NT2/D1 (cell line): Measurements from ENCODE around the gene PWWP2A.
"Not testable (repeated sequence)": the region's sequence is repeated elsewhere in the genome, so short reads cannot be mapped to it uniquely, and the experiment has no call there.

Source experiments
- DNase-seq: peaks from one replicate; pipeline ENCODE4 v3.0.0-alpha.2; 2011; ENCODE audit warnings: low read depth, low spot score
- H3K27me3 ChIP-seq: 2 replicates; pipeline ENCODE4 v1.6.0; 2011; ENCODE audit warnings: mild to moderate bottlenecking; ENCODE audit not compliant: insufficient read length, insufficient read depth
- H3K36me3 ChIP-seq: 2 replicates; pipeline ENCODE4 v1.6.1; 2011; ENCODE audit warnings: mild to moderate bottlenecking, low read length, mixed read lengths; ENCODE audit not compliant: insufficient read depth, insufficient read length
- H3K4me1 ChIP-seq: 2 replicates; pipeline ENCODE4 v1.5.1; 2011; ENCODE audit not compliant: insufficient read depth, insufficient read length
- H3K4me3 ChIP-seq: 2 replicates; pipeline ENCODE4 v1.5.1; 2011; ENCODE audit warnings: low read depth; ENCODE audit not compliant: insufficient read length
- H3K9ac ChIP-seq: 2 replicates; pipeline ENCODE4 v1.6.0; 2011; ENCODE audit warnings: low read depth; ENCODE audit not compliant: insufficient read length
- H3K9me3 ChIP-seq: 2 replicates; pipeline ENCODE4 v1.5.1; 2011; ENCODE audit warnings: mild to moderate bottlenecking, low read length; ENCODE audit not compliant: insufficient read depth
- SUZ12 ChIP-seq: IDR thresholded peaks from 2 replicates; pipeline ENCODE4 v1.6.1; 2011; ENCODE audit not compliant: insufficient read length, insufficient read depth; ENCODE audit errors: extremely low read depth
- YY1 ChIP-seq: IDR thresholded peaks from 2 replicates; pipeline ENCODE4 v1.6.1; 2011; ENCODE audit not compliant: insufficient read length, insufficient read depth
- ZNF274 ChIP-seq: IDR thresholded peaks from 2 replicates; pipeline ENCODE4 v1.6.1; 2011; ENCODE audit warnings: mild to moderate bottlenecking, low read depth, low read length

The PWWP2A gene

DNA sequence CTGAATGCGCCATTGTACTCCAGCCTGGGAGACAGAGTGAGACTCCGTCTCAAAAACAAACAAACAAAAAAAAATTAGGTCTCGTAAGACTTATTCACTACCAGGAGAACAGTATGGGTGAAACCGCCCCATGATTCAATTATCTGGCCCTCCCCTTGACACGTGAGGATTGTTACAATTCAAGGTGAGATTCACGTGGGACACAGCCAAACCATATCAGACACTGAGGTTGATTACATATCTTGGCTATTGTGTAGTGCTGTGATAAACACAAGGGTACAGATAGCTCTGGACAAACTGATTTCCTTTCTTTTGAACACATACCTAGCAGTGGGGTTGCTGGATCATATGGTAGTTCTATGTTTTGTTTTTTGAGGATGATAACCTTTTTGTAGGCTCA is 42.4 kb upstream of the PWWP2A start:
- Histone ChIP-seq H3K4me3 (no peak overlapping the region), H3K4me1 (peaks cover 11% of the 10 kb centered on the region), H3K9me3 (no peaks in the 10 kb centered on the region), H3K36me3 (no peaks in the 10 kb centered on the region), H3K27me3 (no peaks in the 10 kb centered on the region), H3K9ac (no peak overlapping the region)
- DNase-seq = no peak
- TF ChIP-seq YY1 = no peak
- no peak for TF ChIP-seq ZNF274
- TF ChIP-seq SUZ12 = no peak

- not testable (repeated sequence) for H3K36me3 ChIP-seq, H3K9ac ChIP-seq, H3K9me3 ChIP-seq, DNase-seq, H3K27me3 ChIP-seq
- peaks cover 11% of the 10 kb centered on the region for H3K4me1 ChIP-seq
- H3K4me3 ChIP-seq = peak overlapping the region; percentile 13
Observed at GRCh38 chr5:160160875-160161274, 41.6 kb upstream of the PWWP2A start.

GRCh38 chr5:160159991-160160792 is 40.9 kb upstream of the PWWP2A start:
- peak; percentile 76 for DNase-seq
- Histone ChIP-seq H3K27me3 (no peaks in the 10 kb centered on the region), H3K36me3 (no peaks in the 10 kb centered on the region), H3K9me3 (no peaks in the 10 kb centered on the region), H3K9ac (no peak overlapping the region), H3K4me3 (peak overlapping the region; percentile 13), H3K4me1 (peaks cover 8% of the 10 kb centered on the region)
- no peak for TF ChIP-seq SUZ12
- TF ChIP-seq YY1 = no peak
- TF ChIP-seq ZNF274 = no peak

DNA sequence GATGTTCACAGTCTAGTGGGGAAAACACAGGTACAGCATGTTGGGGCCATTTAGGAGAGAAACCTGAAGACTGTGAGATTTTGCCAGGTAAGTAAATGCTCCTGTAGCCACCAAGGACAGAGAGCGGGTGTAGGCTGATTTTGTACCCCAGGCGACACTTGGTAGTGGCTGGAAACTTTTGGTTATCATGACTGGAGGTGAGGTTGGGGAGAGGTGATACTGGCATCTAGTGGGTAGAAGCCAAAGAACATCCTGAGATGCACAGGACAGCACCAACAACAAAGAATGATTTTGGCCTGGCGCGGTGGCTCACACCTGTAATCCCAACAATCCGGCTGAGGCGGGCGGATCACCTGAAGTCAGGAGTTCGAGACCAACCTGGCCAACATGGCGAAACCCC is 38.8 kb upstream of the PWWP2A start:
- H3K27me3 ChIP-seq = no peaks in the 10 kb centered on the region
- H3K9me3 ChIP-seq = no peaks in the 10 kb centered on the region
- no peak overlapping the region for H3K9ac ChIP-seq
- TF ChIP-seq SUZ12 (no peak), ZNF274 (no peak), YY1 (no peak)
- no peaks in the 10 kb centered on the region for H3K36me3 ChIP-seq
- H3K4me3 ChIP-seq = no peak overlapping the region
- DNase-seq = no peak
- H3K4me1 ChIP-seq = peaks cover 4% of the 10 kb centered on the region

DNA sequence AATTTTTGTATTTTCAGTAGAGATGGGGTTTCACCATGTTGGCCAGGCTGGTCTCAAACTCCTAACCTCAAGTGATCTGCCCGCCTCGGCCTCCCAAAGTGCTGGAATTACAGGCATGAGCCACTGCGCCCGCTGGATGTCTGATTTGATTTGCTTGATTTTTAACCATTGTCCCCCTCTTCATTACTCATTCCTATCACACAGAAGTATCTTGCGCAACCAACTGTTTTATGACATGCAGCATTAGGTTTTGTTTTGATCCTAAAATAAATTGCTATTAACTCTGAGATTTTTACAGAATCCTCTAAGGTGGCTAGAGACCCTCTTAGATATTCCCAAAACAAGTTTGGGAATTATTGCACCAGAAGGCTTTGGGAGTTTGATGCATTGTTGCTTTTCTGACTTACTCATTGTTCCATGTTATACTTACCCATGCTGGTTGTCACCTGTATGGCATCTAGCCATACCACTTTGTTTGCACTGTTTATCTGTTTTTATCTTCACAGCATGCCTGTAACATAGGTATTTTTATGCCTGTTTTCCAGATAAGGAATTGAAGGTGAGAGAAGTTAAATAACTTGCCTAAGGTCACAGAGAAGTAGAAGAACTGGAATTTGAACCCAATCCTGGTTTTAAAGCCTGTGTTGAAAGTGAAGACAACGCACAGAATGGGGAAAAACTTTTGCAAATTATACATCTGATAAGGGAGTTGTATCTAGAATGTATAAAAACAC is 35.9 kb upstream of the PWWP2A start:
- Histone ChIP-seq H3K4me3 (no peak overlapping the region), H3K9ac (no peak overlapping the region), H3K9me3 (no peaks in the 10 kb centered on the region), H3K4me1 (peaks cover 2% of the 10 kb centered on the region), H3K36me3 (no peaks in the 10 kb centered on the region), H3K27me3 (no peaks in the 10 kb centered on the region)
- TF ChIP-seq SUZ12 = no peak
- TF ChIP-seq ZNF274 = no peak
- no peak for TF ChIP-seq YY1
- no peak for DNase-seq

DNA sequence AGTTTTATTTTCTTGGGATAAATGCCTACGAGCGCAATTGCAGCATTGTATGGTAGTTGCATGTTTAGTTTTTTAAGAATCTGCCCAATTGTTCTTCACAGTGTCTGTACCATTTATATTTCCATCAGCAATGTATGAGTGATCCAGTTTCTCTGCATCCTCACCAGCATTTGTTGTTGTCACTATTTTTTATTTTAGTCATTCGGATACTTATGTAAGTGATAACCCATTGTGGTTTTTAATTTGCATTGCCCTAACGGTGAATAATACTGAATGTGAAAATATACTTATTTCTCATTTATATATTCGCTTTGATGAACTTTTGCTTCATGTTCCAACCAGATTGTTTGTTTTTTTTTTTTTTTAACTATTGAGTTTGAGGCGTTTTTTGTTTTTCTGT is 33.7 kb upstream of the PWWP2A start:
- DNase-seq = no peak
- Histone ChIP-seq H3K4me3 (no peak overlapping the region), H3K27me3 (no peaks in the 10 kb centered on the region), H3K4me1 (no peaks in the 10 kb centered on the region), H3K9ac (no peak overlapping the region), H3K9me3 (no peaks in the 10 kb centered on the region), H3K36me3 (no peaks in the 10 kb centered on the region)
- TF ChIP-seq YY1 (no peak), SUZ12 (no peak), ZNF274 (no peak)

DNA sequence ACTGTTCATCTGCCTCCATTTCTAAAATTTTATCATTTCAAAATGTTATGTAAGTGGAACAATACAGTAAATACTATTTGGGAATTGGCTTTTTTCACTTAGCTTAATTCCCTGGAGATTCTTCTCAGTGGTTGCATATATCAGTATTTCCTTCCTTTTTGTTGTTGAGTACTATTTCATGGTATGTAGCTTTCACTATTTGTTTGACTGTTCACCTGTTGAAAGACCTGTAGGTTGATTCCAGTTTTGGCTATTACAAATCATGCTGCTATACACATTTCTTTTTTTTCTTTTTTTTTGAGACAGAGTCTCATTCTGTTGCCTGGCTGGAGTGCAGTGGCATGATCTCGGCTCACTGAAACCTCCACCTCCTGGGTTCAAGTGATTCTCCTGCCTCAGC is 33.0 kb upstream of the PWWP2A start:
- no peaks in the 10 kb centered on the region for H3K4me1 ChIP-seq
- H3K9ac ChIP-seq = no peak overlapping the region
- no peaks in the 10 kb centered on the region for H3K9me3 ChIP-seq
- no peaks in the 10 kb centered on the region for H3K36me3 ChIP-seq
- no peaks in the 10 kb centered on the region for H3K27me3 ChIP-seq
- TF ChIP-seq SUZ12 (no peak), ZNF274 (no peak), YY1 (no peak)
- no peak overlapping the region for H3K4me3 ChIP-seq
- DNase-seq = no peak
